ENCODE results near the gene DPYSL5. TPM values are rescaled to one million over a fixed set of nuclear protein-coding genes. Genes with fewer than 3 reads are reported as not detected.

Gene DPYSL5
- total RNA-seq, 1 donor from 2014 or later, result not detected

GRCh38 chr2:26899500-26900164 lies 51.7 kb downstream of the DPYSL5 start:
- H3K27me3 ChIP-seq, result no peaks in the 10 kb centered on the region
- H3K4me3 ChIP-seq, result no peak overlapping the region
- no peak overlapping the region for H3K27ac ChIP-seq
- no peaks in the 10 kb centered on the region for H3K4me1 ChIP-seq
- DNase-seq (ENCODE audit: low spot score in 2 of 2), result no peak
- intact Hi-C loops (cut with DNase I), result no loop called here
- no peak for TF ChIP-seq CTCF (IDR thresholded peaks at IDR 0.05)
- peaks cover 0 to 7% of the 10 kb centered on the region in 2 donors for H3K9me3 ChIP-seq
- no peaks in the 10 kb centered on the region for H3K36me3 ChIP-seq

GRCh38 chr2:26900831-26901321 lies 52.9 kb downstream of the DPYSL5 start:
- intact Hi-C loops (cut with DNase I), result no loop called here
- Histone ChIP-seq H3K27me3 (no peaks in the 10 kb centered on the region), H3K4me3 (no peak overlapping the region), H3K36me3 (no peaks in the 10 kb centered on the region), H3K4me1 (no peaks in the 10 kb centered on the region), H3K27ac (no peak overlapping the region), H3K9me3 (no peaks in the 10 kb centered on the region)
- no peak for DNase-seq (ENCODE audit: low spot score in 2 of 2)
- TF ChIP-seq CTCF (IDR thresholded peaks at IDR 0.05), result no peak

- H3K27me3 ChIP-seq, result no peaks in the 10 kb centered on the region
- no peaks in the 10 kb centered on the region for H3K9me3 ChIP-seq
- no peaks in the 10 kb centered on the region for H3K36me3 ChIP-seq
- no peak overlapping the region for H3K4me3 ChIP-seq
- no peak overlapping the region for H3K27ac ChIP-seq
- no peak for DNase-seq (ENCODE audit: low spot score in 2 of 2)
- H3K4me1 ChIP-seq, result no peaks in the 10 kb centered on the region
- no peak for TF ChIP-seq CTCF (IDR thresholded peaks at IDR 0.05)
- intact Hi-C loops (cut with DNase I), result no loop called here
Measured at GRCh38 chr2:26901326-26902183, 53.6 kb downstream of the DPYSL5 start.

- TF ChIP-seq CTCF (IDR thresholded peaks at IDR 0.05), result no peak
- no peak for DNase-seq (ENCODE audit: low spot score in 2 of 2)
- H3K27ac ChIP-seq, result no peak overlapping the region
- H3K27me3 ChIP-seq, result no peaks in the 10 kb centered on the region
- no peaks in the 10 kb centered on the region for H3K4me1 ChIP-seq
- H3K36me3 ChIP-seq, result no peaks in the 10 kb centered on the region
- no peaks in the 10 kb centered on the region for H3K9me3 ChIP-seq
- no peak overlapping the region for H3K4me3 ChIP-seq
- intact Hi-C loops (cut with DNase I), result no loop called here
Measured at GRCh38 chr2:26903676-26904075, 55.7 kb downstream of the DPYSL5 start.

- Histone ChIP-seq H3K36me3 (no peaks in the 10 kb centered on the region), H3K27me3 (no peaks in the 10 kb centered on the region), H3K9me3 (no peaks in the 10 kb centered on the region), H3K4me3 (no peak overlapping the region), H3K27ac (no peak overlapping the region), H3K4me1 (no peaks in the 10 kb centered on the region)
- intact Hi-C loops (cut with DNase I), result no loop called here
- TF ChIP-seq CTCF (IDR thresholded peaks at IDR 0.05), result no peak
- no peak for DNase-seq (ENCODE audit: low spot score in 2 of 2)
Measured at GRCh38 chr2:26904839-26905238, 56.9 kb downstream of the DPYSL5 start.
